Endothelial cell (in vitro differentiated cells): ENCODE results near the gene FAXDC2. TPM values are rescaled to one million over a fixed set of nuclear protein-coding genes. Genes with fewer than 3 reads are reported as not detected.

Source experiments
- DNase-seq: peaks from one replicate; pipeline ENCODE4 v3.0.0; 2021; ENCODE audit warnings: low spot score
- H3K27ac Mint-ChIP-seq: one replicate; pipeline ENCODE4 v1.8.0; 2021; ENCODE audit warnings: mixed read lengths, inconsistent platforms; ENCODE audit not compliant: unreplicated experiment
- H3K27me3 Mint-ChIP-seq: one replicate; pipeline ENCODE4 v1.8.0; 2021; ENCODE audit warnings: mild to moderate bottlenecking, moderate library complexity, mixed read lengths, inconsistent platforms; ENCODE audit not compliant: unreplicated experiment
- H3K36me3 Mint-ChIP-seq: one replicate; pipeline ENCODE4 v1.8.0; 2021; ENCODE audit warnings: mild to moderate bottlenecking, low read depth, mixed read lengths, inconsistent platforms; ENCODE audit not compliant: unreplicated experiment
- H3K4me1 Mint-ChIP-seq: one replicate; pipeline ENCODE4 v1.8.0; 2021; ENCODE audit warnings: mild to moderate bottlenecking, mixed read lengths, inconsistent platforms; ENCODE audit not compliant: unreplicated experiment
- H3K4me3 Mint-ChIP-seq: one replicate; pipeline ENCODE4 v1.8.0; 2021; ENCODE audit warnings: mild to moderate bottlenecking, mixed read lengths, inconsistent platforms; ENCODE audit not compliant: unreplicated experiment
- H3K9me3 Mint-ChIP-seq: one replicate; pipeline ENCODE4 v1.8.0; 2021; ENCODE audit warnings: mixed read lengths, inconsistent platforms; ENCODE audit not compliant: unreplicated experiment
- total RNA-seq: library from RNA; stranded (reverse); fragmentation: NEBNext Ultra II Directional; extraction: Animal tissue kit (Norgen Biotek cat#: 25700); gene quantifications from one replicate; pipeline ENCODE4 v1.2.1, GENCODE V29; 2021; ENCODE audit not compliant: unreplicated experiment
- TF ChIP-seq, protein P1 (sequence below): fragments of 200-600 bp; sonication (generic); IDR thresholded peaks from one replicate; pipeline ENCODE4 v1.5.0; 2021; ENCODE audit warnings: antibody characterized with exemption; ENCODE audit not compliant: unreplicated experiment

FAXDC2 gene
- total RNA-seq, 1 donor from 2014 or later, result 9.3 TPM

- TF ChIP-seq, protein P1, sequence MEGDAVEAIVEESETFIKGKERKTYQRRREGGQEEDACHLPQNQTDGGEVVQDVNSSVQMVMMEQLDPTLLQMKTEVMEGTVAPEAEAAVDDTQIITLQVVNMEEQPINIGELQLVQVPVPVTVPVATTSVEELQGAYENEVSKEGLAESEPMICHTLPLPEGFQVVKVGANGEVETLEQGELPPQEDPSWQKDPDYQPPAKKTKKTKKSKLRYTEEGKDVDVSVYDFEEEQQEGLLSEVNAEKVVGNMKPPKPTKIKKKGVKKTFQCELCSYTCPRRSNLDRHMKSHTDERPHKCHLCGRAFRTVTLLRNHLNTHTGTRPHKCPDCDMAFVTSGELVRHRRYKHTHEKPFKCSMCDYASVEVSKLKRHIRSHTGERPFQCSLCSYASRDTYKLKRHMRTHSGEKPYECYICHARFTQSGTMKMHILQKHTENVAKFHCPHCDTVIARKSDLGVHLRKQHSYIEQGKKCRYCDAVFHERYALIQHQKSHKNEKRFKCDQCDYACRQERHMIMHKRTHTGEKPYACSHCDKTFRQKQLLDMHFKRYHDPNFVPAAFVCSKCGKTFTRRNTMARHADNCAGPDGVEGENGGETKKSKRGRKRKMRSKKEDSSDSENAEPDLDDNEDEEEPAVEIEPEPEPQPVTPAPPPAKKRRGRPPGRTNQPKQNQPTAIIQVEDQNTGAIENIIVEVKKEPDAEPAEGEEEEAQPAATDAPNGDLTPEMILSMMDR, result no peak
- H3K4me3 Mint-ChIP-seq, result no peak overlapping the region
- H3K9me3 Mint-ChIP-seq, result no peaks in the 10 kb centered on the region
- no peak for DNase-seq
- no peak overlapping the region for H3K27ac Mint-ChIP-seq
- H3K4me1 Mint-ChIP-seq, result peaks cover 16% of the 10 kb centered on the region
- peaks cover 9% of the 10 kb centered on the region for H3K27me3 Mint-ChIP-seq
- H3K36me3 Mint-ChIP-seq, result peaks cover 54% of the 10 kb centered on the region
Observed at GRCh38 chr5:154818471-154819116, 31.8 kb downstream of the FAXDC2 start.

DNA sequence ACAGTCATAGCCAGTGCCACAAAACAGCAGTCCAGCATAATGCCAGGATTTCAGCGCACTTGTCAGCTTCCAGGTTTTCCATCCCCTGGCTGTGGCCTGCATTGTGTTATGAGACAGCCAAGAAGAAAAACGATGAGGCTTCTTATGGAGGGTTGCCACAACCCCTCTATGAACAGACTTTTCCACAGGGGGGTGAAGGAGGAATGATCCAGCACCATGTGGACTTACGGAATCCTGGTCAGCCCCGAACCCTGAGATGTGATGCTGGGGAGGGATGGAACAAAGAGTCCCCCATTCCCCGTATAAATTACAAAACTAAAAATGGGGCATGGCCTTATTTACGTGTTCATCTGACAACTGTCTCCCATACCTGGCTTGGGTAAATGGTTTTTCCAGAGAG lies 32.6 kb downstream of the FAXDC2 start:
- H3K36me3 Mint-ChIP-seq, result peaks cover 56% of the 10 kb centered on the region
- H3K4me1 Mint-ChIP-seq, result peaks cover 16% of the 10 kb centered on the region
- H3K27ac Mint-ChIP-seq, result no peak overlapping the region
- H3K4me3 Mint-ChIP-seq, result no peak overlapping the region
- DNase-seq, result no peak
- no peaks in the 10 kb centered on the region for H3K9me3 Mint-ChIP-seq
- TF ChIP-seq, protein P1, result no peak
- peaks cover 11% of the 10 kb centered on the region for H3K27me3 Mint-ChIP-seq

DNA sequence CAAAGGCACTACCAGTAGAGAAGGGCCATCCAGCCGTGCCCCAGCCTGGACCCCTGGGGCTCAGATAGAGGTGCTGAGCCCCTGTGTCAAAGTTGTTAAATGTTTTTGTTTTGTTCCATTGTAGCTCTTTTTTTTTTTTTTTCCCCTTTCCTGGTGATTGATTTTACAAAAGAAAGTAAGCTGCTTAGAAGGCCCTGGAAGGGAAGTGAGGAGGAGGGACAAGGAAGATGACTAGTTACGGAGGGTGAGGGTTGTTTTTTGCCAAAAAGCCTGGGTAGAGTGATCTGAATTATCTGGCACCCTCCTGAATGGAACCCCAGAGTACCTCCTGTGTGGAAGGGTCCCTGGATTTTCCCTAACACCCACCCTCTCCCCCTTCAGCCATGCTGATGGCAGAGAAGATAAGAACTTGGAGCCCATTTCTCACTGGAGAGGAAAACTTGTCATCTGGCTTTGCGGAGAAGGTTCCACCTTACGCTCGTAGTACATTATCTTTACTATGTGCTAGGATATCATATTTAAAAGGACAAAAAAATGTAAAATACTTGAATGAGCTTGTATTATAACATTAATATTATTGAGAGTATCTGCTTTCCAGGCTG lies 33.4 kb downstream of the FAXDC2 start:
- no peak overlapping the region for H3K4me3 Mint-ChIP-seq
- peaks cover 54% of the 10 kb centered on the region for H3K36me3 Mint-ChIP-seq
- DNase-seq, result no peak
- peak overlapping the region; percentile 48 for H3K27ac Mint-ChIP-seq
- no peaks in the 10 kb centered on the region for H3K9me3 Mint-ChIP-seq
- H3K4me1 Mint-ChIP-seq, result peaks cover 19% of the 10 kb centered on the region
- peaks cover 11% of the 10 kb centered on the region for H3K27me3 Mint-ChIP-seq
- TF ChIP-seq, protein P1, result no peak

GRCh38 chr5:154815684-154816247 lies 34.6 kb downstream of the FAXDC2 start:
- no peaks in the 10 kb centered on the region for H3K9me3 Mint-ChIP-seq
- H3K27me3 Mint-ChIP-seq, result peaks cover 9% of the 10 kb centered on the region
- H3K36me3 Mint-ChIP-seq, result peaks cover 52% of the 10 kb centered on the region
- no peak for DNase-seq
- peak overlapping the region; percentile 21 for H3K27ac Mint-ChIP-seq
- no peak overlapping the region for H3K4me3 Mint-ChIP-seq
- H3K4me1 Mint-ChIP-seq, result peaks cover 23% of the 10 kb centered on the region
- TF ChIP-seq, protein P1, result no peak

GRCh38 chr5:154815025-154815424 lies 35.4 kb downstream of the FAXDC2 start:
- H3K4me3 Mint-ChIP-seq, result peak overlapping the region; percentile 44
- H3K4me1 Mint-ChIP-seq, result peaks cover 23% of the 10 kb centered on the region
- H3K36me3 Mint-ChIP-seq, result peaks cover 52% of the 10 kb centered on the region
- no peaks in the 10 kb centered on the region for H3K9me3 Mint-ChIP-seq
- H3K27me3 Mint-ChIP-seq, result peaks cover 6% of the 10 kb centered on the region
- H3K27ac Mint-ChIP-seq, result no peak overlapping the region
- no peak for DNase-seq
- TF ChIP-seq, protein P1, result no peak
